Measurements from ENCODE around the gene NMNAT1. TPM values are rescaled to one million over a fixed set of nuclear protein-coding genes. Genes with fewer than 3 reads are reported as not detected.

The NMNAT1 gene
- total RNA-seq, 2 donors from 2014 or later, result 7.5 to 7.8 TPM

Small RNA genes lying within 50 kb of the gene (microRNA-seq; reads per million reads assigned to microRNA genes)
- gene MIR5697 (ENCODE audit: borderline microRNAs expressed in 2 of 2), result 0.26 to 0.65 reads per million in 2 donors

Other genes starting within 250 kb of the NMNAT1 start
- gene CLSTN1, start 119.5 kb upstream of the NMNAT1 start, total RNA-seq, result 10 to 100 TPM; 59.8 to 77.9 TPM
- 10 to 100 TPM; 13.9 to 18.3 TPM for gene CTNNBIP1, start 33.2 kb upstream of the NMNAT1 start, total RNA-seq
- gene LZIC, start 84 bp upstream of the NMNAT1 start, total RNA-seq, result 10 to 100 TPM; 31.5 to 34.1 TPM
- 10 to 100 TPM; 32.9 to 35.7 TPM for gene RBP7, start 53.8 kb downstream of the NMNAT1 start, total RNA-seq
- 10 to 100 TPM; 34.4 to 34.7 TPM for gene UBE4B, start 89.5 kb downstream of the NMNAT1 start, total RNA-seq

All from posterior vena cava (tissue), 2 donors.